Tongue (tissue), 2 donors: ENCODE measurements around the gene GALNT7. TPM values are rescaled to one million over a fixed set of nuclear protein-coding genes. Genes with fewer than 3 reads are reported as not detected.
A peak's percentile ranks its signal among the peaks of the same experiment; 100 is the strongest.
"Not testable (repeated sequence)": the region's sequence is repeated elsewhere in the genome, so short reads cannot be mapped to it uniquely, and the experiment has no call there.

Experiments
- DNase-seq: peaks from one replicate; pipeline ENCODE4 v3.0.0-alpha.2; 2015
- total RNA-seq: library from RNA; depleted of rRNA; stranded (reverse); fragments of >200 nt; gene quantifications from one replicate; pipeline ENCODE4 v1.2.3, GENCODE V29; 2014

Gene GALNT7
- total RNA-seq, 1 donor from 2014 or later: 29.3 TPM

DNA sequence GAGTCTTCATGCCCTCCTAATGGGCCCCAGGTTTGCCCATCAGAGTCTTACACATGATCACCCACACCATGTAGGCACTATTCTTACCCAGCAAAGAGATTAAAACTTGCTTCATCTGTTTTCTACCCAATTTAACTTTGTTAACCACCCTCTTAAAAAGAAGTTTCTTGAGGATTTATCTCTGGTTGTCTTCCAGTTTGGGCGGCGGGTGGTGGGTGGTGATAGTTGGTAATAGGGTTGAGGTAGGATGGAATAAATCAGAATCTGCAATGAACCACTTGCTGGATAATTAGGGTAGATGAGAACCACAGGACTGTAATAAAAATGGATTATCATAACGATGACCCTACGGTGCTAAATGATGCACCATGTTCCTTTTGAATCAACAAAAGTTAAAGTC is 30.9 kb downstream of the GALNT7 start:
- DNase-seq: no peak

DNA sequence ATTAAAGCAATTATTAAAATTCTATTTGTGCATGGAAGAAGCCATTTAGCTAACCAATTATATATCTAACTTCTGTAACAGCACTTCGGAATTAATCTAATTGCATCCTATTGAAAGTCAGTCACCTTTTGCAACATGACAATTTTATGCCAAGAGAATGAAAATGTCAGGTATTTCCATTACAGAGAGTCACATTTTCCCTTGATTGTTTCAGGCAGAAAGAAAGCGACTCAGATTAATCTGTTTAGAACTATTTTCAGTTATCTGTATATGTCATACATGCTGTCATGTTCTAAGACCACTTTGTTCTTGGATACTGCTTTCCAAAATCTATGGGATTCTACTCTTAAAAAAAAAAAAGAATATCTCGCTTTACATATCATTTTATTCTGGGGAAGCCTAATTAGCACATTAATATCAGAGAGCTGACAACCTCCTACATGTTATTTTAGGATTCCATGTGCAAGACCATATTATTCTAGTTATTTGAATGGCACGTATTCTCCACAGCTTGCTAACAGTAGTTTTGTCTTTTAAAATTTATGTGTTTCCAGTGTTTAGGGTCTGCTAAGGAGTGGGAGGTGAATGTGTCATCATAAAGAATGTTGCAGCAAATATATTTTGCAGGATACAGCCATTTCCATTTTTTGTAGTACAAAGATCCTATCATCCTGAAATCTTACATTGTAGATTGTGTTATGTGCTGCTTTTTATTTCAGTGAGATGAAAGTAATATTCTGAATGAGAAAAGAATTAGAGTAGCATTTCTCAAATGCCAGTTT is 31.7 kb downstream of the GALNT7 start:
- no peak for DNase-seq

DNA sequence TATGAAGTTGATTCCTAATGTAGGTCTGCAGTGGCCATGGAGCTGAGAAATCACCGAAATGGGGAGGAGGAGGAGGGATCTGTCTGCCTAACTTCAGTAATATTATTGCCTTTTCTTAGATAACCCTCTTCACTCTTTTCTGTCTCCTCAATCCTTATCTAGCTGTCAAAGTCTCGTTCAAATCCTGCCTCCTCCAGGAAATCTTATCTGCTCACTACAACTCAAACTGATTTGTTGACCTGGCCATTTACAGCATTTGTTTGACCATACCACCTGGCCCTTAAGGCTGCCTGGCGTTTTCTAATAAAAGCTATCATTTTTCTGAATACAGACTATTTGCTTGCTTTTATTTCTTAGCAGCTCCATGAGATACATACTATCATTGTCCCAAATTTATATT is 33.8 kb downstream of the GALNT7 start:
- no peak for DNase-seq

DNA sequence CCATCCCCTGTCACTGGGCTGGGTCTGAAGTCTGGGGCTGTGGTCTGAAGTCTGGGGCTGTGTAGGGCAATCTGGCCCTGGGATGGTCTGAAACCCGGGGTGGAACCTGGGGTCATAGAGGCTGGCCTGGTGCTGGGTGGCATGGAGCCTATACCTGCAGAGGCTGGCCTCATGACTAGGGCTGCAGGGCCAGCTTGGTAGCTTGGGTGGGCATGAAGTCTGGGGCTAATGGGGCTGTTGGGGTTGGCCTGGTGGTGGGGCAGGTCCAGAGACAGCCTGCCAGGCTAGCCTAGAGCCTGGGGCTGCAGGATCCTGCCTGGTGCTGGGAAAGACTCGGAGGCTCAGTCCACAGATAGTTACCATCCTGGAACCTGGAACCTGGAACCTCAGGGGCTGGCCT is 37.0 kb downstream of the GALNT7 start:
- DNase-seq: no peak

DNA sequence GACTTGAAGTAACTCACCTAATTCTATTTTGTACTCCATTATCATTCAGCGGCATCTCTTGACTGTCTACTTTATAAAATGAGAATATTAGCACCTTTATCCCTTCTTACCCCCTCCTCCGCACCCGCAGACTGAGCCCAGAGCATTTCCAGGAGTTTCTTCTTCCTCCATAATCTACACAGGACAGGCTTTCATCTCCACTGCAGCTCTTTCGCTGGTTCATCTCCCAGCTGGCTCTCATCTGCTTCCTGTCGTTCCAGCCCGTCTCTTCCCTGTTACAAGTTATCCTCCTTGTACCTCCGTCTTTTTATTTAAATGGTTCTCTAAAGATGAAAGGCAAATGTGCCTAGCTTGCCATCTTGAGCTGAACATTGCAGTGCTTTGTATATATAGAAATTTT is 39.8 kb downstream of the GALNT7 start:
- DNase-seq: no peak

DNA sequence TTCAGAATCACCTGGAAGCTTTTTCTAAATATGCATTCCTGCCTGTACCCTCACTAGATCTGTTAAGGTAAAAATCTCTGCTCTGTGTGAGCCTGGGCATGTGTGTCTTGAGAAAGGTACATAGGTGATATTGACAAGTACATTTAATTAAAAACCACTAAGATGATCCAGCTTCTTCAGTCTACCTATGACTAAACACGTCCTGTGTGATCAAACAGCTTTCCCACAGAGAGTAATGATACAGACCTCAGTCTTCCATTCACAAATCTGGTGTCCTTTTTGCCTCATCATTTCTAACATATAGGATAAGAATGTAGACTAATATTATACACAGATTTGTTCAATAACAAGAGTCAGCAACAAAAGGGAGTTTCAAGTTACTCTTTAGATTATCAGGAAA is 42.6 kb downstream of the GALNT7 start:
- no peak for DNase-seq

DNA sequence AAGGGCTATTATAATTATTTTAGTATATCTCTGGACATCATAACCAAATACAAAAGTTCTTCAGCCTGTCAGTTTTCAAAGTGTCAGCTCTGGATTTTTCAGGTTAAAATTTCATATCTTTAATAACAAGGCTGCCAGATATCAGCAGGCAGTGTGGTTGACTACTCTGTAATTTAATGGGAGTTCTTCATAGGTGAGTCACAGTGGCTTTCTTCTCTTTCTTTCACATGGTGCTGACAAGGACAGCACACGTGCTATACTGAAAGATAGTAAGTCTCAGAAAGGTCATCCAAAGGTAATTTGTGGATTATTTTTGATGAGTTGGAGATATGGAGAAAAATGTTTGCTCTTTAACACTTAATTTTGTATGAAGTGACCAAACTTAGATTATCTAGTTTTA is 43.2 kb downstream of the GALNT7 start:
- no peak for DNase-seq

DNA sequence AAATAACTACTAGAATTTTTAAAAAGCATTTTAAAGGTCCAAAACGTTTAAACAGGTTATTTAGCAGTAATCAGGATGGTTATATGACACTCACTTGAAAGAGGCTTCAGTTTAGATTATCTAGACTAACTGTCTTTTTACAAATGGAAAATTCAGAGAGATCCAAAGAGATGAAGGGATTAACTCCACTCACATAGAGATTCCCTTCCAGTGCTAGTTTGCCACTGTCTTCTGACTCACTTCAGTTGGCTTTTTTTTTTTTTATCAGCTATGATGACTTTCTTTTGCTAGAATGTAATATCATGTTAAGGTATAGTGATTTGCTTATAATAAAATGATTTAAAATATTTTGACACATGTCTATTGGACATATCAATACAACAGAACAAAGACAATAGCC is 43.8 kb downstream of the GALNT7 start:
- DNase-seq: no peak

DNA sequence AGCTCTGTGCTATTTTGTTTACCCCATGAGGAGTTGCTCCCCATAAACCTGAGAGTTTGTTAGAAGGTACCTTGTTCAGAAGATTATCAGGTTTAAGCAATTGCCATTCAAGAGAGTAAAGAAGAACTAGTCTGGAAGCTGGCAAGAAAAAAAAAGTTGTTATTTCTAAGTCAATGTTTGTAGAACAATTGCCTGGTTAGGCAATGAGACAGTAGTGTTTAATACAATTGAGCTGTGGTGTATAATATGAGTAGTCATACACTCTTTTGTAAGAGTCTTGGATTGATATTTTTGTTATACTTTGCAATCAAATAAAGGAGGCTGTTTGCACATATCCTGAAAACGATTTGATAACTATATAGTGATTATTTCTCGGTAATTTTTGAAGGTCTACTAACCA is 44.7 kb downstream of the GALNT7 start:
- DNase-seq: no peak

DNA sequence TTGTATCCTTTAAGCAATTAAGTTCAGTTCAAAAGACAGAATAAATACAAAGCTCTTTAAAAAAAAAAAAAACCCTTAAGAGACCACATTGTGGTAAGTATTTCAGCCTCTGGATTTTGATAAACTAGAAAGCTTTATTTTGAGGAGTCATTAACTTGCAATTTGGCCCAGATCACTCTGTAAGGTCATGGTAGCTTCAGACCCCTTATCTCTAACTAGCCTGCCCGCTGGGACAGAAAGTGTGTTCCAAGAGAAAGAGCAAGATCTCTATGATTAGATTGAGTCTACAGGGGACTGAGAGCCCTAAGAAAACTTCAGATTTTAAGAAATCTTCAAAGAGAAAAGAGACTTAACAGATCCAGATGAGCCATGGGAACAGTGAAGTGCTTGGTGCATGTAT is 45.6 kb downstream of the GALNT7 start:
- DNase-seq: no peak

DNA sequence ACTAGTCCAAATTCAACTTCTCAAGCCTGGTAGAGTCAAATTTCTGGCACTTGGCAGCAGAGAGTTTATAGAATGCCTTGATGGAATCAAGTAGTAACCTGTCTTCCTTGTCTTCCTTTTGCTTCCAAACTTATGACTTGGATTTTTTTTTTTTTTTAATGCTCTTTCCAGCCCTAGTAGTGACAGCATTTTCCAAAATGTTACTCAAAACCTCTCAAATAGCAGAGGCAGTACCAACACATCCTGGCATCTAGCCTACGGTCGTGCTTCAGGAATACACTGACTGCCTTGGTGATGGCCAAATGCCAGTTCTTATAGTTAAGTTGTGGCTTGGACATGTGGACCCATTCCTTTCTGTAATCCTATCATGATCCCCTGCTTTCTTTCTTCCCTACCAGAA is 46.0 kb downstream of the GALNT7 start:
- peak; percentile 76 for DNase-seq

DNA sequence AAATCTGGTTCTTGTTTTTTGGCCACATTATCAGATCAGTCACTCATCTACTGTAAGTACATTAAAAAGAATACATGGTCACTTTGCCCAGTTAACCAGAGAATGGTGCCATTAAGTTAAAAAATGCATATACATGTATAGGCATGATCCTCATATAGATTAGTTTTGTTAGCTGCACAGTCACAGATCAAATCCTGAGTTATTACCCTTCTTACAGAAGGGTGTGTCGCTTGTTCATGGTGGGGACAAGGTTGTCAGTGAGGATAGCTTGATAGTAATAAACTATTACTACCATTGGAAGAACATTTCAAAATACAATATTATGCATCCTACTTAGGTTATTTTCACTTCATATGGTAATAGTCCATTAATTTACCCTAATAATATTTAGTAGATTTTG is 48.5 kb downstream of the GALNT7 start:
- no peak for DNase-seq

DNA sequence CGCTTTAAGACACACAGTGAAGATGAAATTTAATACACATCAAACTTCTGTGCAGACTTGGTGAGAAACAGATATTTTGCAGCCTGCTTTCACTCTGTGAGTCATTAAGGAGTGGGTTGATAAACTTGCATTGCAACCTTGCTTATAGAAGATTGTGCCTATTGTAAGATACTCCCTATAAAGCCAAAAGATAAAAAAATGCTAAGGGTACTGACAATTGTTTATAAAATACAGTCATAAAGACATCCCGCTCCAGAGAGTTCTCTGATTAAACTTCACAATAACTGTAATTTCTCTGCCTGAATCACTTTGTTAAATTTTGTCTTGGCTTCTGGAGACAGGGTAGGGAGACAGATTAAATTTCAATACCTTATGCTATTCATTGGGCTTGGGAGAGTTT is 49.1 kb downstream of the GALNT7 start:
- DNase-seq: no peak

DNA sequence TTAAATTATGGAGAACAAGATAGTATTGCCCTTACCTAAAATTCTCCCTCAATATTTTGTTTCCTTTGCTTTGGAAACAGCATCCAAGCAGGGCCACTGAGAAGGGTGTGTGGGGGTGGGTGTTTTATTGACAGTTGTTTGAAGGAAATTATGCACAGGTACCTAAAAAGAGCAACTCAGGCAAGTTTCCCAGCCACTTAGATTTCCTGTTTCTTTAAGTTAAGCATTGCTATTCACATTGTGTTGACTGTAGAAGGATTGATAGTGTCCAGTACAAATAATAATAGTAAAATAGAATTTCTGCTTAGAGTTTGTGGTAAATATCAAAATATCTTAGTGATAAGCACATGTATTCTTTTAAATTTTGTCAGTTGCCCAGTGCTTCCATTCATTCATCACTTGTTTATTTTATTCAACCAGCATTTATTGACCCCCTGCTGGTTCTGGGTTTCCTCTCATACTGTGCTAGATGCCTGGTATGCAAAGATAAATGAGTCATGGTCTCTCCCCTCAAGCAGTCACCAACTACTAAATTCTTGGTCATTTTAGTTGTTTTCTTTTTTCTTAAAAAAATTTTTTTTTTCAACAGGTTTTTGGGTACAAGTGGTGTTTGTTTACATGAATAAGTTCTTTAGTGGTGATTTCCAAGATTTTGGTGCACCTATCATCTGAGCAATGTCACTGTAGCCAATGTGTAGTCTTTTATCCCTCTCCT is 50.0 kb downstream of the GALNT7 start:
- DNase-seq: no peak

DNA sequence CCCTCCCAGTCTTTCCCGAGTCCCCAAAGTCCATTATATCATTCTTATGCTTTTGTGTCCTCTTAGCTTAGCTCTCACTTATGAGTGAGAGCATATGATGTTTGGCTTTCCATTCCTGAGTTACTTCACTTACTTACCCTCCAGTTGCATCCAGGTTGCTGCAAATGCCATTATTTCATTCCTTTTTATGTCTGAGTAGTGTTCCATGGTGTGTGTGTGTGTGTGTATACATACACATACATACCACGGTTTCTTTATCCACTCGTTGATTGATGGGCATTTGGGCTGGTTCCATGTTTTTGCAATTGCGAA is 50.5 kb downstream of the GALNT7 start:
- not testable (repeated sequence) for DNase-seq

DNA sequence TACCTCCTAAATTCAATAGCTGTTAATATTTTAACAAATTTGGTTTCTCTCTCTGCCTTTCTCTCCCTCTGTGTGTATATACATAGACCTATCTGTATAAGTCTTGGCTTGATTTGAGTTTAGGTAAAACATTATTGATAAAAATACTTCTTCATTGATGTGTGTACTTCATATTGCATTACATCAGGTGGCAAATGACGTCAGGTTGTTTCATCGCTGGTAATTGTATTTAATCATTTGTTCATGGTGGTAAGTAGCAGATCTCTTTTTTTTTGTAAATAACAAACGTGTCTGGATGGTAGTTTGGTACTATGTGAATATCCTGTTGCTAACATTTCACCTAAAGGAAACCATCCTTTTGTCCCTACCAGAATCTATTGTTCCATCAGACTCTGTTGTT is 55.1 kb downstream of the GALNT7 start:
- DNase-seq: no peak

DNA sequence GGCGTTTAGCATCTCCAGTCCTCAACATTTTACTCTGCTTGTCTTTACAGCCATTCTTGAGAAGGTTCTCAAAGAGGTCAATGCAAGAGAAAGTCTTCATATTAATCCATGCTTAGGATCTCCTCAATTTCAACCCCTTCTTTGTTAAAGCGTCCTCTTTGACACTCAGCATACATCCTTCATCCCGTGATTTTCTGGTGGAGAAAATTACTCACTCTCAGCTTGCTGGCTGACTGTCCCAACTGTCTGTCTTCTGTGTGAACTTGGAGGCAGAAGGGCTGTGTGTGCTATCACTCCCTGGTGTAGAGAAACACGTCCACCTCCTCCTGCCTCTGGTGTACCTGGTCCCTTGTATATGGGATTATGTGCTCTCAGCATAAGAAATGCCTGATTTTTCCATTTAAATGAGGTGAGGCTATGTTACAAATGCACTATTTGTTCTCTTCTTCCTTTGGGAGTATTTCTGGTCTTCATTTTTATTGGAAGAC is 57.8 kb downstream of the GALNT7 start:
- no peak for DNase-seq

DNA sequence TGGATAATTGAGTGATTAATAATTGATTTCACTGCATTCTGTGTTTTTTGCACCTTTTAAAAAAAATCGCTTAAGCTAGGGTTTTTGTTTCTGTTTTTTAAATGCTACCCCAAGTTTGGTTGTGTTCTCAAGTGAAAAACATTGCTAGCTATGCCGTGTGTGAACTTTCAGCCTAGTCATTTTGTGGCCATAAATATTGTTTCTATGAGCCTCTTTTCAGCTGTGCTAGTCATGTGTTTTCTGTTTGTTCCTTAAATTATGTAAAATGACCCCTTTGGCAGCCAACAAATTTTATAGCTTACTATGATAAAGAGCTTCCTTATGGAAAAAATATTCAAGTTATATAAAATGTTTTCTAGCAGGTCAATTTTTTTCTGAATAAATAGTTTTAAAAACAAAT is 59.1 kb downstream of the GALNT7 start:
- no peak for DNase-seq

DNA sequence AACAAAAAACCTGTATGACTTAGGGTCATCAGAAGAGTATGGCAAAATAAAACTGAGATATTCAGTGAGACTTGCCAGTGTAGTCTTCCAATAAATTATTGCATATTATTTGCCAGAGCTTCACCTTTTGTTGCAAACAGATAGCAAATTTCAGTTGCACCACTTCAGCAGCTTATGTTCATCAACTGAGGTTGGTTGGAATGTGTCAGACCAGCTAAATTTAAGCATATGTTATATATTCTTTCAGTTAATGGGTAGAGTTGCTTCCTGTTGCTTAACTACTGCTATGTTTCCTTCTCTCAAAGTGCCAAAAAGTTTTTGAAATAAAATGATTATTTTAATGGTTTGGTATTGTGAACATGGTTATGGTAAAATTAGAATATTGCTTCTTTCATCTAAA is 61.5 kb downstream of the GALNT7 start:
- DNase-seq: no peak

DNA sequence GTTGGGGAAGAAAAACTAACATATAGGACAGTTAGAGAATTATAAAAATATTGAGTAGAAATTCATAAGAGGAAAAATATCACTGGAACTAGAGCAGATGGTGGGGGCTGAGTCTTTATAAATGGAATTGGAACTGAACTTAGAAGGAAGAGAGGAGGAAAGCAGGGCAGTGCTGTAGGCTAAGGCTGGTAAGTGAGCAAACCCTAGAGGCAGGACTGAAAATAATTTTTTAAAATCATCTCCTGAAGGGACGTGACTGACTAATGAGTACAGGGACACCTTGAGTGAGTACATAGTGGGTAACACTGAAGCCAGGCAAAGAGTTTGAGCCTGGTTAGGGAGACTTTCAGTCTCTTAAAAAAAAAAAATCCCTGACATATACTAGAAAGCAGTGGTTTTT is 63.3 kb downstream of the GALNT7 start:
- no peak for DNase-seq

DNA sequence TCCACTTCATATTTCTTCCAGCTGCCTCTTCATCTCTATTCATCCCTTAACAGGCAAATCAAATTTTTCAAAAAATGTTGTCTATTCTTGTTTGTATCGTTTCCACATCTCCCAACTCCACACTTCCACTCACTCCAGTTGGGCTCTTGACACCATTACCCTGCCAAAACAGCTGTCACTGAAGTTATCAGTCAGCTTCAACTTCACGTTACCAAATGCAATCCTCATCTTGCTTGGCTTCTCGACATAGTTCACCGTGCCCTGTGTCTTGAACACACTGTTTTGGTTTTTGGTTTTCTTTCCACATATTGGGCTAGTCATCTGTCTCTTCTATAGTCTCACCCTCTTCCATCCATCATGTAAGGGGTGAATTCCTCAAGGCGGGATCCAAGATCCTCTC is 65.2 kb downstream of the GALNT7 start:
- DNase-seq: no peak

DNA sequence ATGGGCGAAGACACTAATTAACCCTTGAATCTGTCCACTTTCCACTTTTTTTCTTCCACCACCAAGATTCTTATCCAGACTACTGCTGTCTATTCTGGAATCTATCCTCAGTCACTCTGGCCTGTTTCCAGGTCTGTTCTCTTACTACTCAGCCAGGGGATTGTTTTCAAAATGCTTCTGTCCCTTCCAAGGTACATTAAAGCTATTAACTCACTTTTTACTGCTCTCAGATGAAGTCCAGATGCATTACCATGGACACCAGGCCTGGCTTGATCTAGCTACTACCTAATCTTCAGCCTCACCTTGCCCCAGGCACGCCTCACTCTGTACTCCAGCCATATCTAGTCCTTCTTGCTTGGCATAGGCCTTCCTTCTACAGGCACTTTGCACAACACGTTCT is 66.4 kb downstream of the GALNT7 start:
- no peak for DNase-seq

DNA sequence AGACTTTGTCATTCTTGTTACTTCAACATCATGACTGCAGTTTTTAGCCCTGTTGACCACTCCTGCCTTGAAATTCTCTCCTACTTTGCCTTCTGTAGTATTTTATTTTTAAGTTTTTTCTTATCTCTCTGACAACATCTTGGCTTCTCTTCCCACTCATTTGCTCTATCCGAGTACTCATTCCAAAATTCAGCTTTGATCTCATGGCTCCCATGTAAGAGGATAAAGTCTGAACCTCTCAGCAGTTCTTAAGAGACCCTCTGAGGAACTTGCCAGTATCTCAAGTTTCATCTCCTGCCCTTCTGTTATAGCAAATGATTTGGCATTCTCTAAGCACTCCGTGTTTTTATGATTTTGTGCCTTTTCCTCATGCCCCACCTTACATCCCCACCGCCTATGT is 67.7 kb downstream of the GALNT7 start:
- DNase-seq: no peak

DNA sequence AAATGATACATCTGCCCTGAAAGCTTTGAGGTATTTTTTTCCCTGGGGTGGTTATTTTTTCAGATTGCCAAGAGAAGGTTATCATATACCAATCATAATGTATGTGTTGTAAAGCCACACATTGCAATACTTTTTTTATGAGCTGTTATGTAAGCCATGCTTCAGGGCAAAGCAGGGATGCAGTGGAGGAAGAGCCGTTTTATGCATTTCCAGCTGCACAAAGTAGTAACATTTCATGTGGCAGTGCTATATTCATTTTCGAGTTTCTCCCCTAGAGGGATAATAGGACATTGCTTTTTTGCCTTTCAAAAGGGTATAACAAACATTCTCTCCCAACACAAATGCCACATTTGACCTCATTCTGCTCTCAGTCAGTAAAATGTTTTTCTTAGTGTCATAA is 68.5 kb downstream of the GALNT7 start:
- no peak for DNase-seq
